HG03064 (cell line): ENCODE measurements around the gene ANXA4.
A peak's percentile ranks its signal among the peaks of the same experiment; 100 is the strongest.
"Not testable (repeated sequence)": the region's sequence is repeated elsewhere in the genome, so short reads cannot be mapped to it uniquely, and the experiment has no call there.

Experiments used
- ATAC-seq: cut with Tn5 transposase; IDR thresholded peaks from one replicate; pipeline ENCODE4 v1.9.1; 2021; ENCODE audit warnings: low read depth; ENCODE audit not compliant: unreplicated experiment

The ANXA4 gene

GRCh38 chr2:69718338-69718965, 23.5 kb upstream of the ANXA4 start:
- no peak for ATAC-seq

GRCh38 chr2:69720404-69720803, 21.5 kb upstream of the ANXA4 start:
- no peak for ATAC-seq

GRCh38 chr2:69721022-69721421, 20.9 kb upstream of the ANXA4 start:
- no peak for ATAC-seq

GRCh38 chr2:69723791-69724190, 18.1 kb upstream of the ANXA4 start:
- ATAC-seq = no peak

GRCh38 chr2:69724540-69725159, 17.3 kb upstream of the ANXA4 start:
- peak; percentile 78 for ATAC-seq

GRCh38 chr2:69725706-69726360, 16.1 kb upstream of the ANXA4 start:
- ATAC-seq = no peak

GRCh38 chr2:69729266-69729665, 12.7 kb upstream of the ANXA4 start:
- no peak for ATAC-seq

- no peak for ATAC-seq
Observed at GRCh38 chr2:69729781-69730180, 12.2 kb upstream of the ANXA4 start.

GRCh38 chr2:69731147-69731970, 10.6 kb upstream of the ANXA4 start:
- no peak for ATAC-seq

GRCh38 chr2:69733342-69734034, 8.4 kb upstream of the ANXA4 start:
- ATAC-seq = no peak

- no peak for ATAC-seq
Observed at GRCh38 chr2:69734035-69734611, 7.8 kb upstream of the ANXA4 start.

GRCh38 chr2:69734854-69735544, 6.9 kb upstream of the ANXA4 start:
- no peak for ATAC-seq

- no peak for ATAC-seq
Observed at GRCh38 chr2:69735686-69736085, 6.2 kb upstream of the ANXA4 start.

- ATAC-seq = not testable (repeated sequence)
Observed at GRCh38 chr2:69738149-69738548, 3.8 kb upstream of the ANXA4 start.

- no peak for ATAC-seq
Observed at GRCh38 chr2:69740502-69740951, 1.4 kb upstream of the ANXA4 start.

- ATAC-seq = no peak
Observed at GRCh38 chr2:69741229-69741574, 732 bp upstream of the ANXA4 start.

GRCh38 chr2:69742322-69742952, 503 bp downstream of the ANXA4 start:
- peak; percentile 32 for ATAC-seq

GRCh38 chr2:69743847-69744264, 1.9 kb downstream of the ANXA4 start:
- ATAC-seq = no peak

- ATAC-seq = no peak
Observed at GRCh38 chr2:69744456-69744855, 2.5 kb downstream of the ANXA4 start.
